ENCODE measurements around the gene CYSLTR2.

GRCh38 chr13:48750588-48751383, 97.1 kb downstream of the CYSLTR2 start:
- TF ChIP-seq, protein P1, sequence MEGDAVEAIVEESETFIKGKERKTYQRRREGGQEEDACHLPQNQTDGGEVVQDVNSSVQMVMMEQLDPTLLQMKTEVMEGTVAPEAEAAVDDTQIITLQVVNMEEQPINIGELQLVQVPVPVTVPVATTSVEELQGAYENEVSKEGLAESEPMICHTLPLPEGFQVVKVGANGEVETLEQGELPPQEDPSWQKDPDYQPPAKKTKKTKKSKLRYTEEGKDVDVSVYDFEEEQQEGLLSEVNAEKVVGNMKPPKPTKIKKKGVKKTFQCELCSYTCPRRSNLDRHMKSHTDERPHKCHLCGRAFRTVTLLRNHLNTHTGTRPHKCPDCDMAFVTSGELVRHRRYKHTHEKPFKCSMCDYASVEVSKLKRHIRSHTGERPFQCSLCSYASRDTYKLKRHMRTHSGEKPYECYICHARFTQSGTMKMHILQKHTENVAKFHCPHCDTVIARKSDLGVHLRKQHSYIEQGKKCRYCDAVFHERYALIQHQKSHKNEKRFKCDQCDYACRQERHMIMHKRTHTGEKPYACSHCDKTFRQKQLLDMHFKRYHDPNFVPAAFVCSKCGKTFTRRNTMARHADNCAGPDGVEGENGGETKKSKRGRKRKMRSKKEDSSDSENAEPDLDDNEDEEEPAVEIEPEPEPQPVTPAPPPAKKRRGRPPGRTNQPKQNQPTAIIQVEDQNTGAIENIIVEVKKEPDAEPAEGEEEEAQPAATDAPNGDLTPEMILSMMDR (IDR thresholded peaks at IDR 0.05): peak in 2 of 3 donors; percentile 34 to 45
- no peak for TF ChIP-seq EP300 (IDR thresholded peaks at IDR 0.05)
